GM21737 (cell line): ENCODE measurements around the gene TNFAIP8L1.

ENCODE experiments used
- ATAC-seq: cut with Tn5 transposase; IDR thresholded peaks from one replicate; pipeline ENCODE4 v1.9.1; 2021; ENCODE audit warnings: mild to moderate bottlenecking, moderate library complexity; ENCODE audit not compliant: unreplicated experiment

TNFAIP8L1 gene

GRCh38 chr19:4647676-4648644 is 8.6 kb downstream of the TNFAIP8L1 start:
- no peak for ATAC-seq

DNA sequence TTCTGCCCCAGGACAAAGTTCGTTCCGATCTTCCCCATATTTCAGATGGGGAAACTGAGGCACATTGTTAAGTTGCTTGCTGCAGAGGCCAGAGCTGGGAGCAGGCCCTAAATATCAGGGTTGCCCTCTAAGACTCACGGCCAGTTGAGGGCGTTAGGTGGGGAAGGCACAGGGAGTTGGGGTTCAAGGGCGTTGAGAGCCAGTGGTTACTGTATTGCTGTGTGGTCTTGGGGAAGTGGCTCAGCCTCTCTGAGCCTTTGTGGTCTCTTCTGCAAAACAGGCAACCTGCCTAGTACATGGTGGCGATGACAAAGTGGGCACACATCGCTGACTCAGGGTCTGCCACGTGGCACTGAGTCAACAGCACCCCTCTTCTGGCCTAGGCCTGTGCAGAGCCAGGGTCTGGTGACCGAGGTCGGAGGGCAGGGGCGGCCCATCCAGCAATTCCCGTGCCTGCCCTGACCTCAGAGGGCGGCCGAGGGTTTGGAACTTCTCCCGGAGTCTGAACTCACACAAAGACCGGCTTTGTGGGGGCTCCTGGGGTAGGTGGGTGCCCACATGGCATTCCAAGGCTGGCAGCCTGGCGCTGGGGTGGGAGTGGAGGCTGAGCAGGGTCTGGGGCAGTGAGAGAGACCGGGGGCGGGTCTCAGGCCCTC is 10.2 kb downstream of the TNFAIP8L1 start:
- ATAC-seq, result no peak

DNA sequence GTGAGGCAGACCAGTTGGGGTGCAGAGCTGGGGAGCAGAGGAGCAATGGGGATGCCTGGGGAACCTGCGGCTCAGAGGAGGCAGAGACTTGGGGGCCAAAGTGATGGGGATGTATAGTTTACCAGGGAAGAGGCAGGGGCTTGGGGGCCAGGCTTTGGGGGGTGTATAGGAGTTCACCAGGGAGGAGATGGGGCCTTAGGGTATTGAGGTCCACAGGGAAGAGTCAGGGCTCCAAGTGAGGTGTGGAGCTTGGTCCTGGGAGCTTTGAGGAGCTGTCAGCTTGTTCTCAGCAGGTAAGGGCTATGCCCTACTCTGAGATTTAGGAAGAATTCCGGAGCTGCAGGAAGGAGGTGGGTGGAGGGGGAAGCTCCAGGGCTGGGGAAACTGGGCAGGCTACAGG is 10.8 kb downstream of the TNFAIP8L1 start:
- ATAC-seq, result no peak

GRCh38 chr19:4652075-4652474 is 12.8 kb downstream of the TNFAIP8L1 start:
- ATAC-seq, result no peak

- ATAC-seq, result no peak
These were observed 14.6 kb downstream of the TNFAIP8L1 start for GRCh38 chr19:4653793-4654436.

DNA sequence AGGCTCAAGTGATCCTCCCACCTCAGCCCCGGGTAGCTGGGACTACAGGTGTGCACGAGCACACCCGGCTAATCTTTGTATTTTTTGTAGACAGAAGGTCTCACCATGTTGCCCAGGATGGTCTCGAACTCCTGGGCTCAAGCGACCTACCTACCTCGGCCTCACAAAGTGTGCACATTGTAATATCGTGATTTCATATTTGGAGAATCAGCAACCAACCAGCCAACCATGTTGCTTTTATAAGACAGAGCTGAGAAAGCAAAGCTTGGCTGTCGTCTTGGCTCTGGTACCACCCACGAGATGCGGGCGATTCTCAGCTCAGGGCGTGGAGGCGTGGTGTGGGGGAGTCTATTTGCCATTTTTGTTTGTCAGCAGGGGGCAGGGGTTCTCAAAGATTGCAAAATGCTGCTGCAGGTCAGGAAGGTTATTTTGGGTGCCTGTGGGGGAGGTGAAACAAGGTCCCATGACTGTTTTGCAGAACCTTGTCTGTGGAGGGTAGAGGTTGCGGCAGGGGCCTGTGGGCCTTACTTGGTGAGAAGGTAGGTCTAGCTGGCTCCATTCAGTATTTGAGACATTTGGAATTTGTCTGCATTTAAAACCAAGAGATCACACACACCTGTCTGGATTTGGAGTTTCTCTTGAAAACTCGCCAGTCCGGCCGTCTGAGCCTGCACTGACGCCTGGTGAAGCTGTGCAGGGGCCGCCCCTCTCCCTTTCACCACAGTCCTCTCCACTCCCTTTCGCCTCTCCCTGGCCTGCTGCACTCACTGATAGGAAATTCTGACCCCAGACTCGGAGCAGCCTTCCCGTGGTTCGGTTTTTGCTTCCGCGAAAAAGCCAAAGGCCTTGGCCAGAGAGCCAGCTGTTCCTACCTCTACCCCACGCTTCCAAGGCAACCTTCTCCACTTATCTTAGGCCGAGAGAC is 15.4 kb downstream of the TNFAIP8L1 start:
- ATAC-seq, result no peak

- ATAC-seq, result no peak
These were observed 16.8 kb downstream of the TNFAIP8L1 start for GRCh38 chr19:4656102-4656501.

- ATAC-seq, result no peak
These were observed 17.9 kb downstream of the TNFAIP8L1 start for GRCh38 chr19:4657262-4657661.

GRCh38 chr19:4657835-4658234 is 18.5 kb downstream of the TNFAIP8L1 start:
- no peak for ATAC-seq

GRCh38 chr19:4660181-4660791 is 21.0 kb downstream of the TNFAIP8L1 start:
- ATAC-seq, result no peak

DNA sequence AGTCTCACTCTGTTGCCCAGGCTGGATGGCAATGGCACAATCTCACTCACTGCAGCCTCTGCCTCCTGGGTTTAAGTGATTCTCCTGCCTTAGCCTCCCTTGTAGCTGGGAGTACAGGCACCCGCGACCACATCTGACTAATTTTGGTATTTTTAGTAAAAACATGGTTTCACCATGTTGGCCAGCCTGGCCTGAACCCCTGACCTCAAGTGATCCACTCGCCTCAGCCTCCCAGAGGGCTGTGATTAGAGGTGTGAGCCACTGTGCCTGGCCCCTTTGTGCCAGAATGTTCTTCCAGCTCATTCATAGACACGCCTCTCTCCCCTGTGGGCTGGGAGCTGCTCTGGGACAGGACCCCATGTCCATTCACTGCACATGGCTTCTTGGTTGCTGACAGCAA is 21.7 kb downstream of the TNFAIP8L1 start:
- ATAC-seq, result no peak

GRCh38 chr19:4662020-4662695 is 22.8 kb downstream of the TNFAIP8L1 start:
- no peak for ATAC-seq

DNA sequence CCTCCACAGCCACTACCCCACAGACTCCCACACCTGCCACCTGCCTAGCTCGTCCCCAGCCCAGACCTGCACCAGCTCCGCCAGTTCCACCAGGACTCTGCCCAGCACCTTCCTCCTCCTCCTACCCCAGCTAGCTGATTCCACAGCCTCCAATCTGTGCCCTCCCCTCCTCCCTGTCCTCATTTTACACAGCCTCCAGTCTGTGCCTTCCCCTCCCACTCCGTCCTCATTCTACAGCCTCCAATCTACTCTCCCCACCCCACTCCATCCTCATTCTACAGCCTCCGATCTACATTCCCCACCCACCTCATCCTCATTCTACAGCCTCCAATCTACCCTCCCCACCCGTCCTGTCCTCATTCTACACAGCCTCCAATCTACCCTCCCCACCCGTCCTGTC is 23.5 kb downstream of the TNFAIP8L1 start:
- ATAC-seq, result no peak

- no peak for ATAC-seq
These were observed 25.3 kb downstream of the TNFAIP8L1 start for GRCh38 chr19:4664642-4665041.

DNA sequence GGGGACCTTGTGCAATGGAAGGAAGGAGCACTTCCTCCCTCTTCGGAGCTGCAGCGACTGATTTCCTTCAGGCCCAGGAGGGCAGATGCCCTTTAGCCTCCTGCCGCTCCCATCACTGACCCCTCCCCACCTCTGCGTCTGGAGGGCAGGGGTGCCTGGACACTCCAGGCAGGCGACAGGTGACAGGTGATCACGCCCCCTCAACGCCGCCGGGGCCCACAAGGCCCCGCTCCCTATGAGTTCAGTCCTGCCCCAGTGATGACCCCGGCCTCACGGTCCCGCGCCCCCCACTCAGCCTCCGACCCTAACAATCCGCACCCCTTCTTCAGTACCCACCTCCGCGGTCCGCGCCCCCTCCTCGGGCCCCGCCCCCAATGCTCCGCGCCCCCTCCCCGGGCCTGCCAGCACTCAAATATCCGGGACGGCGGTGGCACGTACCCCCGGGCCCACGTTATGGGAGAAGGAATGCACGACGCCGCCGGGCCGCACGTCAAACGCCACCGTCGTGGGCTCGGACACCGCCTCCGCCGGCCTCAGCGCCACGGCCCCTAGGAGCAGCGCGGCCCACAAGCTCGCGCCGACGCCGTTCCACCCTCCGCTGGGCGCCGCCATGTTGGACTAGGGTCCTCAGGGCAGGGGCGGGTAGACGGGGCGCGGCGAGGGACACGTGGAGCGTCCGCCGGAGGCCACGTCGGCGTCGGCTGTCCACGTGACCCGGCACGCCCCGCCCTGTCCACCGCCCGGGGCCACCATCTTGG is 30.6 kb downstream of the TNFAIP8L1 start, which contains the start of gene MYDGF:
MYDGF (minus strand) TSS at position 620 of the 758 bp plus-strand sequence; CDS start at position 612, 8 bp downstream.
- ATAC-seq, result peak; percentile 86

GRCh38 chr19:4671185-4671851 is 32.0 kb downstream of the TNFAIP8L1 start:
- ATAC-seq, result no peak

GRCh38 chr19:4673216-4673615 is 33.9 kb downstream of the TNFAIP8L1 start:
- ATAC-seq, result no peak

DNA sequence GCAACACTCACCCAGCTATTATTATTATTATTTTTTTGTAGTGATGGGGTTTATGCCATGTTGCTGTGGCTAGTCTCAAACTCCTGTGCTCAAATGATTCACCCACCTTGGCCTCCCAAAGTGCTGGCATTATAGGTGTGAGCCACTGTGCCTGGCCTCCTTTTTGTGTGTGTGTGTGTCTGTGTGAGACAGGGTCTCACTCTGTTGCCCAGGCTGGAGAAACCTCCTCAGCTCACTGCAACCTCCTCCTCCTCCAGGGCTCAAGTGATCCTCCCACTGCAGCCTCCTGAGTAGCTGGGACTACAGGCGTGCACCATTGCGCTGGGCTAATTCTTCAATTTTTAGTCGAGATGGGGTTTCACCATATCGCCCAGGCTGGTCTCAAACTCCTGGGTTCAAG is 34.4 kb downstream of the TNFAIP8L1 start:
- ATAC-seq, result no peak
